ENCODE data around the gene ROS1.
"Not testable (repeated sequence)": the region's sequence is repeated elsewhere in the genome, so short reads cannot be mapped to it uniquely, and the experiment has no call there.

The ROS1 gene

DNA sequence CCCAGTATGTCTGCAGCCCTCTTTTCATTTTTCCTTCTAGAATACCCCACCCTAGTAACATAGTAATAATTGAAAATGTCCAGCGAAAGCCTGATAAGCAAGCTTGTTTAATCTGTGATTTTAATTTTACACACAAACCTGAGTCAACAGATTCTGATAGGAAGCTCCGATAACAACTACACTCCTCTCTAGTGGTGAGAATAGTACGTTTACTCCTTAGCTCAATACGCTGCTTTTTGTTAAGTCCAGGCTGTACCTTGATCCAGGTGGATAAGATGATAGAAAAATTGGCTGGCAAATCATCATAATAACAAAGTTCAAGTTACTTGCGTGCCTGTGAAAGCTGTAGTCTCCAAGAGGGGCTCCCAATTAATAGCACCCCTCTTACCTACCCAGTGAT lies 31.3 kb upstream of the ROS1 start:
- no peaks in the 10 kb centered on the region for H3K4me1 ChIP-seq (ENCODE audit: insufficient read depth, low read length)
- no peak overlapping the region for H3K27ac ChIP-seq (ENCODE audit: low read depth, low read length)
- H3K9me3 ChIP-seq (ENCODE audit: insufficient read depth, low read depth, low read length) = no peaks in the 10 kb centered on the region
- no peaks in the 10 kb centered on the region for H3K36me3 ChIP-seq (ENCODE audit: insufficient read depth, low read length)
- no peak overlapping the region for H3K4me3 ChIP-seq (ENCODE audit: low read length)
- no peak overlapping the region for H3K9ac ChIP-seq (ENCODE audit: low read depth, low read length)
- WGBS = 100% methylated on average over 1 of the region's 5 CpGs
- no peaks in the 10 kb centered on the region for H3K27me3 ChIP-seq (ENCODE audit: insufficient read depth, low read length)

DNA sequence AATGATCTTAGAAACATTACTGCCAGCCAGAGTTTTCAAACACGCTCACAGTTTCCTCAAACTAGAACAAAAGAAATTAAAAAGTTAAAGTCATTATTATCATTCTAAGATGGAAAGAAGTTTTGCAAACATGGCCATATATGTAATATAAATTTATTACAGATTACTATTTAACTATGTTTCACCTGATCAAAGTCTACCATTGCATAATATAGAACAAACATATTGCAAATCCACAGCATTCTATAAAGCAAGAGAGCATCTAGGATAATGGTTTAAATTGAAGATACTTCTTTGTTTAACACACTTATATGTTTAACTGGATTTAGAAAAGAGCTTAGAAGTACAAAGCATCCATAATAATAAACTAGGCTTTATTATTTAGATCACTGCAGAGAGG lies 30.5 kb upstream of the ROS1 start:
- Histone ChIP-seq H3K9ac (ENCODE audit: low read depth, low read length) (no peak overlapping the region), H3K4me3 (ENCODE audit: low read length) (no peak overlapping the region), H3K4me1 (ENCODE audit: insufficient read depth, low read length) (0 out of 2 replicates have a peak, but pooled peaks cover 3% of the 10 kb centered on the region), H3K27me3 (ENCODE audit: insufficient read depth, low read length) (no peaks in the 10 kb centered on the region), H3K27ac (ENCODE audit: low read depth, low read length) (no peak overlapping the region), H3K9me3 (ENCODE audit: insufficient read depth, low read depth, low read length) (no peaks in the 10 kb centered on the region), H3K36me3 (ENCODE audit: insufficient read depth, low read length) (no peaks in the 10 kb centered on the region)
- no CpG with 5 or more reads among the region's 1 CpG for WGBS

DNA sequence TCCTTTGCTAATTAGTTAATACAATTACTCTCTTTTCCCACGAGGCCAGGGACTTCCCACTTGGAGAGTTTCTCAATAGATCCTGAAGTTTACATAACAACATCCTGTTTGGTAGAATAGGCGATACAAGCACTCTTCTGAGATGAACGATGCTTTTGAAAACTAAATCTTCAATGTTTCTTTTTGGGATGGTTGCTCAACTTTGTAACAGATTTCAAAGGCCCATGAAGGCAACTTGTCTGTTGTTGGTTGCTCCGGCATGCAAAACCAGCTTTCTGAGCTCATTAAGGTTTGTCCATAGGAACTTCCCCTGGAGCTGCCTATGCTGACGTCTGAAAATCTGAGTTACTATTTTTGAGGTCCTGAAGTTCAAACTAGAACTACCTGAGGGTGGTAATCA lies 25.9 kb upstream of the ROS1 start:
- Histone ChIP-seq H3K4me3 (ENCODE audit: low read length) (no peak overlapping the region), H3K27ac (ENCODE audit: low read depth, low read length) (no peak overlapping the region), H3K9me3 (ENCODE audit: insufficient read depth, low read depth, low read length) (no peaks in the 10 kb centered on the region), H3K9ac (ENCODE audit: low read depth, low read length) (no peak overlapping the region), H3K4me1 (ENCODE audit: insufficient read depth, low read length) (0 out of 2 replicates have a peak, but pooled peaks cover 3% of the 10 kb centered on the region), H3K27me3 (ENCODE audit: insufficient read depth, low read length) (no peaks in the 10 kb centered on the region), H3K36me3 (ENCODE audit: insufficient read depth, low read length) (no peaks in the 10 kb centered on the region)
- WGBS = 60% methylated on average over 5 of the region's 5 CpGs

DNA sequence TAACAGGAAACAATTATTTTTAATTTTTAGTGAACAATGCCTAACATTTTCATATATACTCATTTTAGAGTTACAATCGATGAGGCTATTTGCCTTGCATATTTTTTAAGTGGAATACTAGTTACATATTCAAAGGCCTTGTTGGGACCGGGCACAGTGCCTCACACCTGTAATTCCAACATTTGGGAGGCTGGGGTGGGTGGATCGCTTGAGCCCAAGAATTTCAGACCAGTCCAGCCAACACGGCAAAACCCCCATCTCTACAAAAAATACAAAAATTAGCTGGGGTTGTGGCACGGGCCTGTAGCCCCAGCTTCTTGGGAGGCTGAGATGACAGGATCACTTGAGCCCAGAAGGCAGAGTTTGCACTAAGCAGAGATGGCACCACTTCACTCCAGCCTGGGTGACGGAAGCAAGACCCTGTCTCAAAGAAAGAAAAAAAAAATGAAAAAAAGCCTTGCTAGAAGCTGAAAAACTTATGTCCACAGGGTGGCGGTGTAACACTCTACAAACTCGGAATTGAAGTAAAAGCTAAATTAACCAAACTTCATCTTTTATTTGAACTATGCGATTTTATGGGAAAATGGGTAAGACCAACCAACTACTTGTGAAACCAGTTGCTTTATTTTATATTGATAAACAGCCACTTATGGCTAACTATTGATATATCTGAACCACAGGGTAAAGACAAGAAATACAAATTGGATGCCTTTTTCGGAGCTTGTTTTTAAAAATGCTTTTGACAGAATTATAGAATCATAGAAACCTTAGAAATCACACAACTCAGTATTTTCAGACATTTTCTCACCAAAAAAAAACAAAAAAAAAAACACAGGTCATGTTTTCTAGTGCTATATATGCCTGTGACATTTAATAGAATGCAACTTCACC lies 24.1 kb upstream of the ROS1 start:
- H3K4me1 ChIP-seq (ENCODE audit: insufficient read depth, low read length) = 0 out of 2 replicates have a peak, but pooled peaks cover 3% of the 10 kb centered on the region
- no peaks in the 10 kb centered on the region for H3K36me3 ChIP-seq (ENCODE audit: insufficient read depth, low read length)
- 52% methylated on average over 10 of the region's 10 CpGs for WGBS
- no peak overlapping the region for H3K4me3 ChIP-seq (ENCODE audit: low read length)
- H3K27ac ChIP-seq (ENCODE audit: low read depth, low read length) = no peak overlapping the region
- 0 out of 2 replicates have a peak overlapping the region, but pooled peaks have one; percentile 51 for H3K9ac ChIP-seq (ENCODE audit: low read depth, low read length)
- no peaks in the 10 kb centered on the region for H3K9me3 ChIP-seq (ENCODE audit: insufficient read depth, low read depth, low read length)
- no peaks in the 10 kb centered on the region for H3K27me3 ChIP-seq (ENCODE audit: insufficient read depth, low read length)

DNA sequence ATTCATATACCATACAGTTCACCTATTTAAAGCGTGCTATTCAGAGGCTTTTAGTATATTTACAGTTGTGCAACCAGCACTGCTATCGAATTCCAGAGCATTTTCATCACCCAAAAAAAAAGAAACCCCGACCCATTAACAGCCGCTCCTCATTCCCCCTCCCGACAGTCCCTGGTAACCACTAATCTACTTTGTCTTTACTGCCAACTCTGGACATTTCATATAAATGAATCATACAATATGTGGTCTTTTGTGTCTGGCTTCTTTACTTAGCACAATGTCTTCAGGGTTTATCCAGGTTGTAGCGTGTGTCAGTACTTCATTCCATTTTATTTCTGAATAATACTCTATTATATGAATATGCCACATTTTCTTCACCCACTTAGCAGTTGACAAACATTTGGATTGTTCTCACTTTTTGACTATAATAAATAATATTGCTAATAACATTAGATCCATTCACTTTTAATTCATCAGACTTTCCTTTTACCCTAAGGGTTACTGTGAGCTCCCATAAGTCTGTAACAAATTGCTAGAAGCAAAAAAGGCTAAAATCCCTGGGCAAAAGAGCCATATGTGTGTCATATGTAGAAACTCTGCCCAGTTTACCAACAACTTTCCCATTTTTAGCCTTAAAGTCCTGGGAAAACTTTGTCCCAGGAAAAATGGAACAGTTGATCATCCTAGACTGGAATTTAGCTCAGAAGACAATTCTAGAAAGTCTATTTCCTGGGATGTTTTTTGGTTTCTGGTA lies 23.2 kb upstream of the ROS1 start:
- Histone ChIP-seq H3K4me1 (ENCODE audit: insufficient read depth, low read length) (0 out of 2 replicates have a peak, but pooled peaks cover 3% of the 10 kb centered on the region), H3K27me3 (ENCODE audit: insufficient read depth, low read length) (no peaks in the 10 kb centered on the region), H3K4me3 (ENCODE audit: low read length) (no peak overlapping the region), H3K27ac (ENCODE audit: low read depth, low read length) (no peak overlapping the region), H3K9ac (ENCODE audit: low read depth, low read length) (no peak overlapping the region), H3K36me3 (ENCODE audit: insufficient read depth, low read length) (no peaks in the 10 kb centered on the region), H3K9me3 (ENCODE audit: insufficient read depth, low read depth, low read length) (no peaks in the 10 kb centered on the region)
- WGBS = 91% methylated on average over 5 of the region's 6 CpGs

DNA sequence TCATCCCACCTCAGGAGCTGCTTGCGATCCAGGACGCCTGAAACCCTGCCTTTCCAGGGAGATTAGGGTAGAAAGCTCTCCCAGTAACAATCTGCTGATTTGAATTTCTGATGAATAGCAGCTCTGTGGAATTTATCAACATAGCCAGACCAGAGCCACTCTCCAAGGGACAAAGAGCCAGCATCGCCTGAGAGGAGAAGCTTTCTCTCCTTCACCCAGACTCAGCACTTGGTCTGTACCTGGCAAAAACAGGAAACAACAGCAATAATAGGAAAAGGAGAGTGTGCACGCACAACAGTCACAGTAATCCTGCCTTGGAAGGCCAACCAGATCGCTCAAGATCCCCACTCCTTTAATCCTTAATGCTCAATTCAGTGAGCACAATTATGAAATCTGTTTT lies 22.3 kb upstream of the ROS1 start:
- Histone ChIP-seq H3K4me3 (ENCODE audit: low read length) (no peak overlapping the region), H3K9me3 (ENCODE audit: insufficient read depth, low read depth, low read length) (no peaks in the 10 kb centered on the region), H3K27ac (ENCODE audit: low read depth, low read length) (no peak overlapping the region), H3K9ac (ENCODE audit: low read depth, low read length) (no peak overlapping the region), H3K4me1 (ENCODE audit: insufficient read depth, low read length) (0 out of 2 replicates have a peak, but pooled peaks cover 3% of the 10 kb centered on the region), H3K27me3 (ENCODE audit: insufficient read depth, low read length) (no peaks in the 10 kb centered on the region), H3K36me3 (ENCODE audit: insufficient read depth, low read length) (no peaks in the 10 kb centered on the region)
- WGBS = 79% methylated on average over 5 of the region's 5 CpGs

DNA sequence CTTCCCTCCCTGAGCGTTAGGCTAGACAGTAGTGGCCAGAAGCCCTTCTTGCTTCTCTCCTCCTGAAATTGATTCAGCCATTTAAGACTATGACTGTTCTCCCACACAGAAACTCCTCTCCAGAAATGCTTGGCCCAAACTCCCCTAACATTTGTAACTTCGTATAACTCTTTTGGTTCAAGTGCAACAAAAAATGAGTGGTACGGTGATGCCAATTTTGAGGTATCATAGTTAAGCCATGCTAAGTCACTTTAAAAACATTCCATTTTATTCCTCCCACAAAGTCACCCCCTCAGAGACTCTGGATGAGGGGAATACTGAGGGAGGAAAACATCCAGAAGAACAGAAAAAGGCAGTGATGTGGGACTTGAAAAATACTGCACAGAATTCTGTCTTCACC lies 21.1 kb upstream of the ROS1 start:
- Histone ChIP-seq H3K4me3 (ENCODE audit: low read length) (no peak overlapping the region), H3K4me1 (ENCODE audit: insufficient read depth, low read length) (0 out of 2 replicates have a peak, but pooled peaks cover 3% of the 10 kb centered on the region), H3K9me3 (ENCODE audit: insufficient read depth, low read depth, low read length) (no peaks in the 10 kb centered on the region), H3K9ac (ENCODE audit: low read depth, low read length) (no peak overlapping the region), H3K27ac (ENCODE audit: low read depth, low read length) (no peak overlapping the region), H3K27me3 (ENCODE audit: insufficient read depth, low read length) (no peaks in the 10 kb centered on the region), H3K36me3 (ENCODE audit: insufficient read depth, low read length) (no peaks in the 10 kb centered on the region)
- 89% methylated on average over 3 of the region's 3 CpGs for WGBS

DNA sequence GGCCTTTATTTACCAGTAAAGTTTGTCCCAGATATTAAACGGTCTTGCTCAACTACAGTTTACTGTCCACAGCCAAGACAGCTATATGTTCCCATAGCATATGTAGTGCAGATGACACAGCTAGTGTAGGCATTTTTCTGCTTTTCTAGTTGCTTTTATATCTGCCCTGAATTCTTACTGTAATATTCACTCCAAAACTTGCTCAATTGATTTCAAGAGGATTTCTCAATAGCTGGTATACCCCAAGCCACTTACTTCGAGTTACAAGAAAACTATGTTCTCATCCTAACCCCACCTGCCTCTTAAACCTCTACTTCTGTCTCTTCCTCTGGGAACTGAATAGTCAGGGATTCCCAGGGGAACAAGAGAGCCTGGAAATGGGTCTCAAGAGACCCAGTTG lies 18.9 kb upstream of the ROS1 start:
- H3K4me1 ChIP-seq (ENCODE audit: insufficient read depth, low read length) = no peaks in the 10 kb centered on the region
- H3K27ac ChIP-seq (ENCODE audit: low read depth, low read length) = no peak overlapping the region
- no peaks in the 10 kb centered on the region for H3K27me3 ChIP-seq (ENCODE audit: insufficient read depth, low read length)
- WGBS = 89% methylated on average over 2 of the region's 2 CpGs
- 0 out of 2 replicates have a peak, but pooled peaks cover 4% of the 10 kb centered on the region for H3K9me3 ChIP-seq (ENCODE audit: insufficient read depth, low read depth, low read length)
- H3K36me3 ChIP-seq (ENCODE audit: insufficient read depth, low read length) = no peaks in the 10 kb centered on the region
- H3K9ac ChIP-seq (ENCODE audit: low read depth, low read length) = no peak overlapping the region
- no peak overlapping the region for H3K4me3 ChIP-seq (ENCODE audit: low read length)

DNA sequence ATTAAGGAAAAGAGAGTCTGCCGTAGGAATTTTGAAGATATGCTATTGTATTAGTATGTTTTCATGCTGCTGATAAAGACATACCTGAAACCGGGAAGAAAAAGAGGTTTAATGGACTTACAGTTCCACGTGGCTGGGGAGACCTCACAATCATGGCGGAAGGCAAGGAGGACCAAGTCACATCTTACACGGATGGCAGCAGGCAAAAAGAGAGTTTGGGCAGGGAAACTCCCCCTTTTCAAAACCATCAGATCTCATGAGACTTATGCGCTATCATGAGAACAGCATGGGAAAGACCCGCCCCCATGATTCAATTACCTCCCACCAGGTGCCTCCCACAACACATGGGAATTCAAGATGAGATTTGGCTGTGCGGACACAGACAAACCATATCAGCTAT lies 16.6 kb upstream of the ROS1 start:
- H3K27ac ChIP-seq (ENCODE audit: low read depth, low read length); H3K9me3 ChIP-seq (ENCODE audit: insufficient read depth, low read depth, low read length); H3K36me3 ChIP-seq (ENCODE audit: insufficient read depth, low read length); H3K4me3 ChIP-seq (ENCODE audit: low read length); H3K9ac ChIP-seq (ENCODE audit: low read depth, low read length); H3K4me1 ChIP-seq (ENCODE audit: insufficient read depth, low read length); H3K27me3 ChIP-seq (ENCODE audit: insufficient read depth, low read length): not testable (repeated sequence)
- 95% methylated on average over 8 of the region's 8 CpGs for WGBS

DNA sequence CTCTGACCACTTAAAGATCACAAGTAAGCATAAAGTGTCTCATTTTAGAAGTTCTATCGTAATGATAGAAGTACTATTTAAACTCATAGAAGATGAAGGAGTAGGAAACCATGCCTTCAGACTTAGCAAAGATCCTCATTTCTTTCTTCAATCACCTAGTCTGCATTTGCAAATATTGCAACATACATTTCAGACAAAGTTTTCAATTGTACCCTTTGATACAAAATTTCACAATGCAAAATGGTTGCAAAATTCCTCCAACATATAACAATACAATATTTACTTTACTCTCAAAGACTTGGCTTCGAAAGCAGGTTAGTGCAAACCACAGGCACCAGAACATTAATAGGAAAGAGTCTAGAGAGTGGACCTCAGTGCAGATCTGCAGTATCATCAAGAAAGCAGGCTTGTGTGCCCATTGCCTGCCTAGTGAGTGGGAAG lies 16.1 kb upstream of the ROS1 start:
- Histone ChIP-seq H3K9me3 (ENCODE audit: insufficient read depth, low read depth, low read length) (0 out of 2 replicates have a peak, but pooled peaks cover 5% of the 10 kb centered on the region), H3K4me3 (ENCODE audit: low read length) (no peak overlapping the region), H3K36me3 (ENCODE audit: insufficient read depth, low read length) (no peaks in the 10 kb centered on the region), H3K27me3 (ENCODE audit: insufficient read depth, low read length) (no peaks in the 10 kb centered on the region), H3K9ac (ENCODE audit: low read depth, low read length) (no peak overlapping the region), H3K27ac (ENCODE audit: low read depth, low read length) (no peak overlapping the region), H3K4me1 (ENCODE audit: insufficient read depth, low read length) (no peaks in the 10 kb centered on the region)
- WGBS = 100% methylated on average over 2 of the region's 2 CpGs
